ENCODE measurements around the gene HOXB2. TPM values are rescaled to one million over a fixed set of nuclear protein-coding genes. Genes with fewer than 3 reads are reported as not detected.
A peak's percentile ranks its signal among the peaks of the same experiment; 100 is the strongest.

HOXB2 gene
- polyA plus RNA-seq, 2 of the 4 experiments (the other 2 are of a cell fraction) = 0.65 to 2.6 TPM

GRCh38 chr17:48529683-48530009 is 15.3 kb downstream of the HOXB2 start:
- no peak for TF ChIP-seq ATOH8 (CRISPR knock-in tag; IDR thresholded peaks at IDR 0.05; ENCODE audit: low read depth)
- no peak for TF ChIP-seq PBX3 (IDR thresholded peaks at IDR 0.05)
- TF ChIP-seq JUN (IDR thresholded peaks at IDR 0.05) = no peak
- TF ChIP-seq BCL3 (IDR thresholded peaks at IDR 0.05) = no peak
- no peak for TF ChIP-seq ZC3H11A (IDR thresholded peaks at IDR 0.05)
- TF ChIP-seq EHMT2 (IDR thresholded peaks at IDR 0.05; ENCODE audit: low read depth) = no peak
- TF ChIP-seq EHF (CRISPR knock-in tag; IDR thresholded peaks at IDR 0.05) = no peak
- Histone ChIP-seq H3K4me1 (no peaks in the 10 kb centered on the region), H3K4me3 (no peak overlapping the region), H3K9me3 (no peaks in the 10 kb centered on the region), H3K4me2 (no peak overlapping the region), H3K27ac (no peak overlapping the region; a peak in 1 of 6 replicates)
- ChIA-PET CTCF (interaction anchor here (0.7 to 2.0 kb wide), 5 partner anchors 14 to 178 kb away, joined by 3 to 9 read pairs (median 3); no protein-coding TSS in a partner anchor), POLR2A (no interaction called here)
- DNase-seq (ENCODE audit: low read depth in 1 of 2, low spot score in 1 of 2) = no peak
- no peak for ATAC-seq
- no peak for FAIRE-seq
- WGBS (ENCODE audit: missing lambda C conversion rate) = 94% methylated on average over 11 of the region's 11 CpGs

GRCh38 chr17:48528936-48529682 is 15.8 kb downstream of the HOXB2 start:
- CTCF ChIA-PET = interaction anchor here (0.7 to 2.0 kb wide), 6 partner anchors 9 to 178 kb away, joined by 3 to 9 read pairs (median 4); no protein-coding TSS in a partner anchor
- ATAC-seq = peak in 1 of 2 experiments; percentile 23; a peak in 2 of 6 replicates
- POLR2A ChIA-PET = no interaction called here
- TF ChIP-seq KDM5A (IDR thresholded peaks at IDR 0.05) = no peak
- TF ChIP-seq JUNB (IDR thresholded peaks at IDR 0.05) = no peak
- TF ChIP-seq BCL3 (IDR thresholded peaks at IDR 0.05) = no peak
- no peak for TF ChIP-seq NR3C1 (IDR thresholded peaks at IDR 0.05)
- no peak for TF ChIP-seq REST (IDR thresholded peaks at IDR 0.05)
- TF ChIP-seq RFX5 (IDR thresholded peaks at IDR 0.05) = no peak
- no peak for TF ChIP-seq POLR2AphosphoS2 (conservative IDR thresholded peaks at IDR 0.05; ENCODE audit: low read length)
- TF ChIP-seq HOXA7 (CRISPR knock-in tag; IDR thresholded peaks at IDR 0.05) = no peak
- no peak for TF ChIP-seq ZNF302 (CRISPR knock-in tag; IDR thresholded peaks at IDR 0.05)
- Histone ChIP-seq H3K4me3 (no peak overlapping the region), H3K27ac (peak overlapping the region in 1 of 2 experiments; percentile 29; a peak in 1 of 6 replicates), H3K4me2 (no peak overlapping the region), H3K9me3 (no peaks in the 10 kb centered on the region), H3K4me1 (no peaks in the 10 kb centered on the region)
- FAIRE-seq = no peak
- no peak for DNase-seq (ENCODE audit: low read depth in 1 of 2, low spot score in 1 of 2)
- WGBS (ENCODE audit: missing lambda C conversion rate) = 92% methylated on average over 11 of the region's 11 CpGs

Data from A549 (cell line).